ENCODE results near the gene ABCA8. TPM values are rescaled to one million over a fixed set of nuclear protein-coding genes. Genes with fewer than 3 reads are reported as not detected.
A peak's percentile ranks its signal among the peaks of the same experiment; 100 is the strongest.
"Not testable (repeated sequence)": the region's sequence is repeated elsewhere in the genome, so short reads cannot be mapped to it uniquely, and the experiment has no call there.

Gene ABCA8
- total RNA-seq, 1 experiment from 2014 or later = 0.15 TPM

DNA sequence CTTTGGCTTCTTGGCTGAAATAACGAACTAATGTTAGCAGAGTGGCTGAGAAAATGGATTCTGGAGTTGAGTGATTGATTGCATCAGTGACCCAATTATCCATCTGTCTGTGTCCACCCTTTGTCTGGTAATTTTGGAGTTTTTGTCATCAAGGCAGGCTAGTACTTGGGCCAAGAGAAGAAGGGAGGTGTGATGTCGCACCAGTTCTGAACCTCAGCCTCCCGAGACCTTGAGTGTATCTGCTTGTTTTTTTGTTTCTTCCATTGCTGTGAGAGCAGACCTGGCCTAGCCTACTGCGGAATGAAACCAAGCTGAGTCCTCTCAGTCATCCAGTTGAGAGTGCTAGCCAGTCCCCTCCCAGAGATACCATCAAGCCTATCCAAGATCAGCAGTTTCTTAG is 4.5 kb downstream of the ABCA8 start:
- Mint-ChIP-seq H3K27me3 (ENCODE audit: low read depth) (no peaks in the 10 kb centered on the region), H3K36me3 (no peaks in the 10 kb centered on the region), H3K27ac (no peak overlapping the region), H3K9me3 (peaks cover 4% of the 10 kb centered on the region; the same call in 1 of the 2 replicates), H3K4me3 (no peak overlapping the region), H3K4me1 (no peaks in the 10 kb centered on the region)
- CTCF ChIA-PET = no interaction called here
- TF ChIP-seq ELF4 (CRISPR knock-in tag; IDR thresholded peaks at IDR 0.05; ENCODE audit: low read depth) (no peak), JAZF1 (CRISPR knock-in tag; IDR thresholded peaks at IDR 0.05) (no peak), TEAD4 (CRISPR knock-in tag; IDR thresholded peaks at IDR 0.05) (no peak), NR2C2 (CRISPR knock-in tag; IDR thresholded peaks at IDR 0.05) (no peak), GTF2I (CRISPR knock-in tag; conservative IDR thresholded peaks at IDR 0.05) (no peak), GABPB1 (CRISPR knock-in tag; IDR thresholded peaks at IDR 0.05) (no peak), NFE2L1 (CRISPR knock-in tag; IDR thresholded peaks at IDR 0.05) (no peak), FOXK1 (CRISPR knock-in tag; IDR thresholded peaks at IDR 0.05) (no peak)
- TF ChIP-seq, protein P1, sequence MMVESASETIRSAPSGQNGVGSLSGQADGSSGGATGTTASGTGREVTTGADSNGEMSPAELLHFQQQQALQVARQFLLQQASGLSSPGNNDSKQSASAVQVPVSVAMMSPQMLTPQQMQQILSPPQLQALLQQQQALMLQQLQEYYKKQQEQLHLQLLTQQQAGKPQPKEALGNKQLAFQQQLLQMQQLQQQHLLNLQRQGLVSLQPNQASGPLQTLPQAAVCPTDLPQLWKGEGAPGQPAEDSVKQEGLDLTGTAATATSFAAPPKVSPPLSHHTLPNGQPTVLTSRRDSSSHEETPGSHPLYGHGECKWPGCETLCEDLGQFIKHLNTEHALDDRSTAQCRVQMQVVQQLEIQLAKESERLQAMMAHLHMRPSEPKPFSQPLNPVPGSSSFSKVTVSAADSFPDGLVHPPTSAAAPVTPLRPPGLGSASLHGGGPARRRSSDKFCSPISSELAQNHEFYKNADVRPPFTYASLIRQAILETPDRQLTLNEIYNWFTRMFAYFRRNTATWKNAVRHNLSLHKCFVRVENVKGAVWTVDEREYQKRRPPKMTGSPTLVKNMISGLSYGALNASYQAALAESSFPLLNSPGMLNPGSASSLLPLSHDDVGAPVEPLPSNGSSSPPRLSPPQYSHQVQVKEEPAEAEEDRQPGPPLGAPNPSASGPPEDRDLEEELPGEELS (CRISPR knock-in tag; IDR thresholded peaks at IDR 0.05) = no peak
- TF ChIP-seq, protein P2, sequence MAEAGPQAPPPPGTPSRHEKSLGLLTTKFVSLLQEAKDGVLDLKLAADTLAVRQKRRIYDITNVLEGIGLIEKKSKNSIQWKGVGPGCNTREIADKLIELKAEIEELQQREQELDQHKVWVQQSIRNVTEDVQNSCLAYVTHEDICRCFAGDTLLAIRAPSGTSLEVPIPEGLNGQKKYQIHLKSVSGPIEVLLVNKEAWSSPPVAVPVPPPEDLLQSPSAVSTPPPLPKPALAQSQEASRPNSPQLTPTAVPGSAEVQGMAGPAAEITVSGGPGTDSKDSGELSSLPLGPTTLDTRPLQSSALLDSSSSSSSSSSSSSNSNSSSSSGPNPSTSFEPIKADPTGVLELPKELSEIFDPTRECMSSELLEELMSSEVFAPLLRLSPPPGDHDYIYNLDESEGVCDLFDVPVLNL (CRISPR knock-in tag; IDR thresholded peaks at IDR 0.05; ENCODE audit: borderline replicate concordance, low read depth) = no peak
- TF ChIP-seq, protein P3, sequence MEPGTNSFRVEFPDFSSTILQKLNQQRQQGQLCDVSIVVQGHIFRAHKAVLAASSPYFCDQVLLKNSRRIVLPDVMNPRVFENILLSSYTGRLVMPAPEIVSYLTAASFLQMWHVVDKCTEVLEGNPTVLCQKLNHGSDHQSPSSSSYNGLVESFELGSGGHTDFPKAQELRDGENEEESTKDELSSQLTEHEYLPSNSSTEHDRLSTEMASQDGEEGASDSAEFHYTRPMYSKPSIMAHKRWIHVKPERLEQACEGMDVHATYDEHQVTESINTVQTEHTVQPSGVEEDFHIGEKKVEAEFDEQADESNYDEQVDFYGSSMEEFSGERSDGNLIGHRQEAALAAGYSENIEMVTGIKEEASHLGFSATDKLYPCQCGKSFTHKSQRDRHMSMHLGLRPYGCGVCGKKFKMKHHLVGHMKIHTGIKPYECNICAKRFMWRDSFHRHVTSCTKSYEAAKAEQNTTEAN (CRISPR knock-in tag; IDR thresholded peaks at IDR 0.05) = no peak
- TF ChIP-seq, protein P4, sequence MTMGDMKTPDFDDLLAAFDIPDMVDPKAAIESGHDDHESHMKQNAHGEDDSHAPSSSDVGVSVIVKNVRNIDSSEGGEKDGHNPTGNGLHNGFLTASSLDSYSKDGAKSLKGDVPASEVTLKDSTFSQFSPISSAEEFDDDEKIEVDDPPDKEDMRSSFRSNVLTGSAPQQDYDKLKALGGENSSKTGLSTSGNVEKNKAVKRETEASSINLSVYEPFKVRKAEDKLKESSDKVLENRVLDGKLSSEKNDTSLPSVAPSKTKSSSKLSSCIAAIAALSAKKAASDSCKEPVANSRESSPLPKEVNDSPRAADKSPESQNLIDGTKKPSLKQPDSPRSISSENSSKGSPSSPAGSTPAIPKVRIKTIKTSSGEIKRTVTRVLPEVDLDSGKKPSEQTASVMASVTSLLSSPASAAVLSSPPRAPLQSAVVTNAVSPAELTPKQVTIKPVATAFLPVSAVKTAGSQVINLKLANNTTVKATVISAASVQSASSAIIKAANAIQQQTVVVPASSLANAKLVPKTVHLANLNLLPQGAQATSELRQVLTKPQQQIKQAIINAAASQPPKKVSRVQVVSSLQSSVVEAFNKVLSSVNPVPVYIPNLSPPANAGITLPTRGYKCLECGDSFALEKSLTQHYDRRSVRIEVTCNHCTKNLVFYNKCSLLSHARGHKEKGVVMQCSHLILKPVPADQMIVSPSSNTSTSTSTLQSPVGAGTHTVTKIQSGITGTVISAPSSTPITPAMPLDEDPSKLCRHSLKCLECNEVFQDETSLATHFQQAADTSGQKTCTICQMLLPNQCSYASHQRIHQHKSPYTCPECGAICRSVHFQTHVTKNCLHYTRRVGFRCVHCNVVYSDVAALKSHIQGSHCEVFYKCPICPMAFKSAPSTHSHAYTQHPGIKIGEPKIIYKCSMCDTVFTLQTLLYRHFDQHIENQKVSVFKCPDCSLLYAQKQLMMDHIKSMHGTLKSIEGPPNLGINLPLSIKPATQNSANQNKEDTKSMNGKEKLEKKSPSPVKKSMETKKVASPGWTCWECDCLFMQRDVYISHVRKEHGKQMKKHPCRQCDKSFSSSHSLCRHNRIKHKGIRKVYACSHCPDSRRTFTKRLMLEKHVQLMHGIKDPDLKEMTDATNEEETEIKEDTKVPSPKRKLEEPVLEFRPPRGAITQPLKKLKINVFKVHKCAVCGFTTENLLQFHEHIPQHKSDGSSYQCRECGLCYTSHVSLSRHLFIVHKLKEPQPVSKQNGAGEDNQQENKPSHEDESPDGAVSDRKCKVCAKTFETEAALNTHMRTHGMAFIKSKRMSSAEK (CRISPR knock-in tag; IDR thresholded peaks at IDR 0.05; ENCODE audit: borderline replicate concordance) = no peak
- ATAC-seq (no peak), DNase-seq (ENCODE audit: low spot score) (no peak)
- POLR2A ChIA-PET = no interaction called here

DNA sequence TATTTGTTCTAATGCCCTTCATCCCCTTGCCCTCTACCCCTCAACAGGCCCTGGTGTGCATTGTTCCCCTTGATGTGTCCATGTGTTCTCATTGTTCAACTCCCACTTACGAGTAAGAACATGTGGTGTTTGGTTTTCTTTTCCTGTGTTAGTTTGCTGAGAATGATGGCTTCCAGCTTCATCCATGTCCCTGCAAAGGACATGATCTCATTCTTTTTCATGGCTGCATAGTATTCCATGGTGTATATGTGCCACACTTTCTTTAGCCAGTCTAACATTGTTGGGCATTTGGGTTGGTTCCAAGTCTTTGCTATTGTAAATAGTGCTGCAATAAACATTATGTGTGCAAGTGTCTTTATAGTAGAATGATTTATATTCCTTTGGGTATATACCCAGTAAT is 7.3 kb downstream of the ABCA8 start:
- POLR2A ChIA-PET; H3K4me1 Mint-ChIP-seq; ATAC-seq; H3K9me3 Mint-ChIP-seq; H3K36me3 Mint-ChIP-seq; H3K4me3 Mint-ChIP-seq; DNase-seq (ENCODE audit: low spot score); H3K27ac Mint-ChIP-seq; H3K27me3 Mint-ChIP-seq (ENCODE audit: low read depth); CTCF ChIA-PET: not testable (repeated sequence)

DNA sequence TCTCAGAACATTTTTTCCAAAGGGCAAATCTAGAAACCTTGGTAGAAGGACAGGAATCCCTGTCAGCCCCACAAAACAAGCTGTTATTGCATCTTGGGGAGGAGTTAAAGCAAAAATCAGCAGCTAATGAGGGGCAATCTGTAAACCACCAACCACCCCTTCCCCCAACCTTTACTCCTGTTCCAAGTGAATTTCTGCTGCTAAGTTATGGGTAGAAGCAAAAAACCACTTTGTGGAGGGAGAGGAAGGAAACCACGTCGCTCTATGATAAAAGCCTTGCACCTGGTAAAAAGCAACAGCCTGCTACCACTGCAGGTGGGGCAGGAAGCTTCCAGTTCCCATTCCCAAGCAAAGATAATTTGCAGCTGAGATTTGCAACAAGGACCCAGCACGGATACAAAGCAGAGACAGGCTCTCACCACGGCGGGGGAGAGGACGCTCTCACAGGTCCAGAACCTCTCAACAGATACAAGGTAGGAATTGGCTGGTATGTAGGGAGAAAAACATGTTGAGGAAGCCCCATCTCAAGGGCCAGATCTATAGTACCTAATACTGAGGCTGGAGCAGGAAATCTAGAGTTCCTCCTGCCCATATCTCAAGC is 10.7 kb downstream of the ABCA8 start:
- CTCF ChIA-PET = interaction anchor here (0.8 kb wide), 1 partner anchor 173 kb away, joined by 4 read pairs; no protein-coding TSS in a partner anchor
- Mint-ChIP-seq H3K27me3 (ENCODE audit: low read depth) (no peaks in the 10 kb centered on the region), H3K36me3 (no peaks in the 10 kb centered on the region), H3K4me3 (no peak overlapping the region), H3K27ac (peak overlapping the region; percentile 39; the same call in 1 of the 2 replicates), H3K9me3 (peaks cover 9% of the 10 kb centered on the region), H3K4me1 (peaks cover 5% of the 10 kb centered on the region; the same call in 1 of the 2 replicates)
- POLR2A ChIA-PET = no interaction called here
- DNase-seq (ENCODE audit: low spot score) (no peak), ATAC-seq (no peak; the same call in 1 of the 2 replicates)
- TF ChIP-seq, protein P5, sequence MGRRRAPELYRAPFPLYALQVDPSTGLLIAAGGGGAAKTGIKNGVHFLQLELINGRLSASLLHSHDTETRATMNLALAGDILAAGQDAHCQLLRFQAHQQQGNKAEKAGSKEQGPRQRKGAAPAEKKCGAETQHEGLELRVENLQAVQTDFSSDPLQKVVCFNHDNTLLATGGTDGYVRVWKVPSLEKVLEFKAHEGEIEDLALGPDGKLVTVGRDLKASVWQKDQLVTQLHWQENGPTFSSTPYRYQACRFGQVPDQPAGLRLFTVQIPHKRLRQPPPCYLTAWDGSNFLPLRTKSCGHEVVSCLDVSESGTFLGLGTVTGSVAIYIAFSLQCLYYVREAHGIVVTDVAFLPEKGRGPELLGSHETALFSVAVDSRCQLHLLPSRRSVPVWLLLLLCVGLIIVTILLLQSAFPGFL (CRISPR knock-in tag; IDR thresholded peaks at IDR 0.05; ENCODE audit: borderline replicate concordance) = no peak
- TF ChIP-seq OVOL2 (CRISPR knock-in tag; IDR thresholded peaks at IDR 0.05; ENCODE audit: borderline replicate concordance) (no peak), ZNF232 (CRISPR knock-in tag; IDR thresholded peaks at IDR 0.05) (no peak), TEAD4 (CRISPR knock-in tag; IDR thresholded peaks at IDR 0.05) (no peak)
- TF ChIP-seq, protein P6, sequence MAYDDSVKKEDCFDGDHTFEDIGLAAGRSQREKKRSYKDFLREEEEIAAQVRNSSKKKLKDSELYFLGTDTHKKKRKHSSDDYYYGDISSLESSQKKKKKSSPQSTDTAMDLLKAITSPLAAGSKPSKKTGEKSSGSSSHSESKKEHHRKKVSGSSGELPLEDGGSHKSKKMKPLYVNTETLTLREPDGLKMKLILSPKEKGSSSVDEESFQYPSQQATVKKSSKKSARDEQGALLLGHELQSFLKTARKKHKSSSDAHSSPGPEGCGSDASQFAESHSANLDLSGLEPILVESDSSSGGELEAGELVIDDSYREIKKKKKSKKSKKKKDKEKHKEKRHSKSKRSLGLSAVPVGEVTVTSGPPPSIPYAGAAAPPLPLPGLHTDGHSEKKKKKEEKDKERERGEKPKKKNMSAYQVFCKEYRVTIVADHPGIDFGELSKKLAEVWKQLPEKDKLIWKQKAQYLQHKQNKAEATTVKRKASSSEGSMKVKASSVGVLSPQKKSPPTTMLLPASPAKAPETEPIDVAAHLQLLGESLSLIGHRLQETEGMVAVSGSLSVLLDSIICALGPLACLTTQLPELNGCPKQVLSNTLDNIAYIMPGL (CRISPR knock-in tag; IDR thresholded peaks at IDR 0.05) = no peak
- TF ChIP-seq, protein P7, sequence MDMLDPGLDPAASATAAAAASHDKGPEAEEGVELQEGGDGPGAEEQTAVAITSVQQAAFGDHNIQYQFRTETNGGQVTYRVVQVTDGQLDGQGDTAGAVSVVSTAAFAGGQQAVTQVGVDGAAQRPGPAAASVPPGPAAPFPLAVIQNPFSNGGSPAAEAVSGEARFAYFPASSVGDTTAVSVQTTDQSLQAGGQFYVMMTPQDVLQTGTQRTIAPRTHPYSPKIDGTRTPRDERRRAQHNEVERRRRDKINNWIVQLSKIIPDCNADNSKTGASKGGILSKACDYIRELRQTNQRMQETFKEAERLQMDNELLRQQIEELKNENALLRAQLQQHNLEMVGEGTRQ (CRISPR knock-in tag; IDR thresholded peaks at IDR 0.05) = no peak
- TF ChIP-seq, protein P8, sequence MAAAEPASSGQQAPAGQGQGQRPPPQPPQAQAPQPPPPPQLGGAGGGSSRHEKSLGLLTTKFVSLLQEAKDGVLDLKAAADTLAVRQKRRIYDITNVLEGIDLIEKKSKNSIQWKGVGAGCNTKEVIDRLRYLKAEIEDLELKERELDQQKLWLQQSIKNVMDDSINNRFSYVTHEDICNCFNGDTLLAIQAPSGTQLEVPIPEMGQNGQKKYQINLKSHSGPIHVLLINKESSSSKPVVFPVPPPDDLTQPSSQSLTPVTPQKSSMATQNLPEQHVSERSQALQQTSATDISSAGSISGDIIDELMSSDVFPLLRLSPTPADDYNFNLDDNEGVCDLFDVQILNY (CRISPR knock-in tag; IDR thresholded peaks at IDR 0.05) = no peak
